Ecto neural progenitor cell (in vitro differentiated cells): Measurements from ENCODE around the gene PRR23E.

Source experiments
- DNase-seq: peaks from one replicate; pipeline ENCODE4 v3.0.0-alpha.2; 2018; ENCODE audit warnings: low spot score

The PRR23E gene, protein sequence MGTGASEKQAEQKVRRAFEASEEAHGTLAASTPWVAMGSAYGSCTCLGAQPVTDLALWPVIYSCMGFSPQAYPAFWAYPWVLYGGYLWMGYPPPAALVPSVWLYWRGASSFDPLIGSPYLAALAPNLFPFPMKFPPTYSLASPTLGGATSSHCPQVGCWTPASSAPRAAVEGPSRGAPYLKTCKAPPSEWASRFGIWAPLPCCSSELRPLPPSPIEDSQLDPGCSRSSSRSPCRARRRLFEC

DNA sequence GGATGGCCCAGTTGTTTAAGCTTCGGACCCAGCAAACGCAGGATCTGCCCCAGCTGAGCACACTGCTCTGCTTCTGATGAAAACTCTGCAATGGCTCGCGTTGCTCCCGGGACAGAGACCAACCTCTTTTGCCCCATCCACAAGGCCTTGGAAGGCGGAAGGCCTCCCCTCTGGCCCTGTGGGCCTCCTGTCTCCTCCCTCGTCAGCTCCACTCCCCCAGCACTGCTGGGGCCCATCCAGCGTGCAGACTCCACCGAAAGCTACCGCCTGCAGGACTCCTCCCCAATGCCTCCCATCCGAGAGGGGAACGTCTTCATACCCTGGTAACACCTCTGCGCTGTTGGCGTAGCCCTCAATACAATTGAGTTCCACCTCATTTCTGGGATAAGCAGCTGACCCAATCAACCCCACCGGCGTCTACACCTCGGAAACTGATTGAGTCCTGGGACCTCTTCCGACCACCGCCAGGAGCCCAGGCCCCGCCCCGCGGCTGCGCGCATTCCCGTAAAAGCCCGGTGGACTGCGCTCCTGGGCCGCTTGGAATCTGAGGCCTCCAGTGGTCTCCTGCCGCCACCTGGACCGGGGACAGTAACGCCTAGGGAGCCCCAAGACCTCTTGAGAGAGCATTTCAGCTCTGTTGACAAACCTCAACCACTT lies at the start of gene PRR23E:
Gene PRR23E, plus strand, starts transcription at position 556 of the 657 bp plus-strand sequence. CDS start 3,555 bp downstream, outside the sequence.
- no peak for DNase-seq

DNA sequence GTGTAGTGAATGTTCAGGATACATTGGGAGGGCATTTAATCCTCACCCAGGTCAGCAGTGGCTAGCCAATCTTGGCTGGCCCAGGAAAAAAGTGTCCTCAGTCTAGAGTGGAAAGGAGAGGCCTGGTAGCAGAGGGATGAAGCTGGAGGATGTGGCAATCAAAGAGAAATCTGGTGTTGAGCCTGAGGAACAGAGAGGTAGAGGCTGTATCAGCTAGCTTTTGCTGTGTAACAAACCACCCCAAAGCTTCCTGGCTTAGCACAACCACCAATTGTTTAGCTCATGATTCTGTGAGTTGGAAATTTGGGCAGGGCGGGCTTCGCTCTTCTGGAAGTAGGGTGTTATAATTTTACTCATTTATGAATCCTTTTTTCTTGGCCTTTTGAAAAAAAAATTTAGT lies 49.8 kb upstream of the PRR23E start:
- no peak for DNase-seq

DNA sequence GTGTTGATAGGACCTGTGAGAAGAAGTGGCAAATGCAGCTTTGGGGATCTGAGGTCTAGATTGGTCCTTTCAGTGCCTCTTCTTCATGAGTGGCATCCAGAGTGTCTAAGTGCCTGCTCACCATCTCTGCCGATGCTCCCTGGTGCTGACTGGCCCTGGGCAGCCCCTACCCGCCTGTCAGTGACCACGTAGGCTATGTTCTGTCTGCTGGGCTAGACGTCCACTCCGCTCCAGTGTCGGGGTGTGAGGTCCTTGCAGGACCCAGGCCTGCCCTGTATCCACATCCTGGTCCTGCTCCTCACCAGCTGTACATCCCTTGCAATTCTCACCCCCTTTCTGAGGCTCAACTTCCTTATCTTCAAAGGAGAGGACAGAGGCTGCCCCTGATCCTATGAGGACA lies 48.3 kb upstream of the PRR23E start:
- no peak for DNase-seq

DNA sequence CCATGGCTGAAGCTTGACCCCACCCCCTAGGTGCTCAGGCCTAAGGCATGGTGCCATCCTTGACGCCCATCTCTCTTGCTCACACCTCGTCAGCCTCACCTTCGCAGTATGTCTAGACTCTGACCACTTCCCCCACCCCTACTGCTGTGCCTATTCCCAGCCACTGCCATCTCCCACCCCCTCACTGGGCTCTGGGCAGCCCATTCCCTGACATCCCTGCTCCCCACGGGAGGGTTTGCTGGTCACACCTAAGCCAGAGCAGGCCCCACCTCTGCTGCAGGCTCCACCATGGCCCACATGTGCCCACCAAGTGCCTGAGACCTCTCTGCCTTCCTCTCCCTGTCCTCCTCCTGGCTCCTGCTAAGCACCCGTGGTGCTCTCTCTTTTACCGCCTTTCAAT lies 47.7 kb upstream of the PRR23E start:
- DNase-seq = no peak

DNA sequence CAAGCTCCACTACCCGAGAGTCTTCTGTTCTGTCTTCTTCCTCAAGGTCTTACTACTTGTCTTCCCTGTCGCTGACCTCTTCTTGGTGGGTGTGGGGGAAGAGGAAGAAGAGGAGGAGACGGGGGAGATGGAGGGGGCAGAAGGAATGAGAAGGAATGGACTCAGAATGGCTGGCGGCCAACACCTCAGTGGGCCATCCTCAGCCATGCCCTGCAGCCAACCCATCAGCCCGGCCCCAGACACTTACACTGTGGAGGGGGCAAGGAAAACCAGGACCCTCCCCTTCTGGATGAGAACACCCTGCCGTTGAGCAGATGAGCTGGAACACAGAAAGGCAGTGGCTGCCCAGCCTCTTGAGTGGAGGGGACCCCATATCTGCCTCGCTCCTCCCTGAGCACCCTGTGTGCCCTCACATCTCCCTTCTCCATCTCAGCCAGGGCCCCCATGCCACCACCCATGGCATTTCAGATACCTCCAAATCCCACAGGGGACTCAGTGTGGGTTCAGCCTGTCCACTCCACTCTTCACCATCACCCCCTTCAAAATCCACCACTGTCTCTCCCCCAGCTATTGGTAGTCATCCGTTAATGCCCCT lies 45.5 kb upstream of the PRR23E start:
- no peak for DNase-seq

DNA sequence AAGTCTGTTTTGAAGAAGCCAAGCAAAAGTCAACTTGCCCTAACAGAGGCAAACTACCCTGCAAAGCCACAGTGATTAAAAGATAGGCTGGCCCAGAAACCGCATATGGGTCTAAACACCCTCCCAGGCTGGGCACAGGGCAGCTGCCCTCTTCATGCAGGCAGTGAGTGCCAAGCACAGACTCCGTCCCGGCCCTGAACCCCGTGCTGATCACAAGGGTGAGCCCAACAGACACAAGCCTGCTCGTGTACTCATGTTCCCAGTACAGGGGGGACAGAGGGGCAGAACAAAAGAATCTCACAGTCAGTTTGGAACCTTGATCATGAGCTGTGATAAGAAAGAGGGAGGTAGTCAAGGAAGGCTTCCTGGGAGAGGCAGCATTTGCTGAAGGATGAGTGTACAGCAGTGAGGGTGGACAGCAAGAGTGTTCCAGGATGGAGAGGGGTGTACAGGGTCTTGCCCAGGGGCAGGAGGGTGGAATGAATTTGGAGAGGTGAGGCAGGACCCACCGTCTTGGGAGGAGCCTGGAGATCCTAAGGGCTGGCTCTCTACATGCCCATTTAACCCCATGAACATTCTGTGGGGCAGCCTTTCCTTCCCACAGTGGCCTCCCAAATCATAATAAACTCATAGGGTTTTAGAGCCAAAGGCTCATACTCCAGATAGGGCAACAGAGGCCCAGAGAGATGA lies 43.2 kb upstream of the PRR23E start:
- DNase-seq = no peak

DNA sequence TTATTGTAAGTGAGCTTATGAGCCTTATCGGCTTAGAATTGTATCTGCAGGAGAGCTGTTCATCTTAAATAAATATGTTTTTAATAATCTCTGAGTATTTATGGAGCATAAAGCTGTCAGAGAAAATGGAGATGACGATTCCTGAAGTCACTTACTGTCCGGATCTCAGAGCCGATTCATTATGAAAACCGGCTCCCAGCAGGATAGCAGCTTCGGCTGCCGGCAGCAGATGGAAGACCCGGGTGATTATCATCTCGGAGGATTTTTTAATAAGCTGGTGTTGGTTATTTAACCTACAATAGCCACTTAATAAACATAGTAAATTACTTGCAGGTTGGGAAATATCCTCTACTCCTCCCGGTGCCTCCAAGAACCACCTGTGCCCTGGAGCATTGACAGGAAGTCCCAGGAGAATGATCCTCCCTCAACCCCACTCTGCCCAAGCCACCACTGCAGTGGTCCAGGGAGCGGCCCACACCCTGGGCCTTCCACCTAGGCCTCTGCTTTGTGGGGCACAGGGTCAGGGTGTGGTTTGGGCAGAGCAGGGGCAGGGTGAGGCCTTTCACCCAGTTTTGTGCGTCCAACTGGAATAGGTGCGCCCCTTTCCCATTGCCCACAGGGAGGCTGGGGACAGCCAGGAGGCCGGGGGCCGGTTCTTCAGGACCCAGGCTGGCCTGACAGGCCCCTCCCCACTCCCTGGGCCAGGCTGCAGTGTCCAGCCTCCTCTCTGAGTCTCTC lies 42.2 kb upstream of the PRR23E start:
- no peak for DNase-seq

DNA sequence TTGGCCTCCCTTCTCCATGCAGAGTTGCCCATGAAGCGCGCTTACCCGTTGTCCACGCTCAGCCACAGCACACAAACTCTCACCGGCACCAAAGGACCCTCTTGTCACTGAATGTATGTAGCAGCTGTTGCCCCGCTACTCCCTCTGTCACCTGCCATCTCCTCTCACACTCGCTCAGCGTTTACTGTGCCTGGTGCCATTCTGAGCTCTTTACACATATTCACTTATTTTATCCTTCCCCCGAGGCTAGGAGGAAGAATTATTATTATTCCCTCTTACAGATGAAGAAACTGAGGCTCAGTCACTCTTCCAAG lies 41.7 kb upstream of the PRR23E start:
- no peak for DNase-seq

DNA sequence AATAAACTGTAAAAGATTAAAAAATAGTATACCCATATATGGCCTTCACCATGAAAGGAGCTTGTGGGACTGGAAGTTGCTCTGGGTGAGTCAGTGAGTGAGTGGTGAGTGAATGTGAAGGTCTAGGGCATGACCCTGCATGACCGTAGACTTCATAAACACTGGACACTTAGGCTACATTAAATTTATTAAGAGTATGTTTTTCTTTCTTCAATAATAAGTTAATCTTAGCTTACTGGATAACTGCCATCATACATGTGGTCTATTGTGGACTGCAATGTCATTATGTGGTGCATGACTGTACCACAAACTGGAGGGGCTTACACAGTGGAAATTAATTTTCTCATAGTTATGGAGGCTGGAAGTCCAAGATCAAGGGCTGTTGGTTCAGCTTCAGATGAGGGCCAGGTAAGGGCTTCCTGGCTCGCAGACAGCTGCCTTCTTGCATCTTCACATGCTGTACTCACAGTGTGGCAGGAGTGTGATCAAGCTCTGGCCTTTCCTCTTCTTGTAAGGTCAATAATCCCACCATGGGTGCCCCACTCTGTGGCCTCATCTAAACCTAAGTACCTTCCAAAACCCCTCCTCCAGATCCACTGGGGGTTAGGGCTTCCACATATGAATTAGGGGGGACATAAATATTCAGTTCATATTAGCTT lies 40.8 kb upstream of the PRR23E start:
- no peak for DNase-seq

DNA sequence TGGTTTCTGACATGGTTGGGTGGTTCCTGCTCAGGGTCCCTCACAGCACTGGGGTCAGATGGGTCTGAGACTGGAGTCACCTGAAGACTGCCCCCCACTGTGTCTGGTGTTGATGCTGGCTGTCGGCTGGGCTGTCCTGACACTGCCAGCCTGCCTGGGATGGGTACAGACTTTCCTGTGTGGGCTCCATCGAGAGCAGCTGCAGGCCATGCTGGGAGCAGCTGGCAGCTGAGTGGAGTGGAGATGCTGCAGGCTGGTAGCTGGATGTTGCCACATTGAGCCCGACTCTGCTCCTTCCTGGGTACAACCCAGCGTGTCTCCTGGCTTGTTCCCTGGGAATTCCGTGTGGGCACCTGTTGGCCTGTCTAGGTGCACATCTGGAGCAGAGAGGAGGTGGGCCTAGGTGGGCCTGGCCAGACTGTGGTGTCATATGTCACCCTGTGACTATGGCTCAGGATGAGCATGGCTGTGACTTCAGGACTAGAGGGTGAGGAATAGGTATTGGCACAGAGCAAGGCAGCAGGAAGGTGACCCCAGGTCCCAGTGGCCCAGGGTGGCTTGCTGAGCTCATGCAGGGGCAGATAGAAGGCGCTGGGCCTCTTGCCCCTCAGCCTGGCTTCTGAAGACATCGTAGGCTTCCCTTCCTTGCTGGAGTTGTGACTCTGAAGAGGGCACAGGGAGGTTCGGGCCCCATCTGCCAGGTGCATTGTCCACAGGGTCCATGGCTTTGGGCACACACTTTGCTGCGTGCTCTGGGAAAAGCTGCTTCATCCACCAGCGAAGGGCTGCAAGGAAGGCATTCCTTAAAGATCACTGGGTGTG lies 40.0 kb upstream of the PRR23E start:
- DNase-seq = no peak

DNA sequence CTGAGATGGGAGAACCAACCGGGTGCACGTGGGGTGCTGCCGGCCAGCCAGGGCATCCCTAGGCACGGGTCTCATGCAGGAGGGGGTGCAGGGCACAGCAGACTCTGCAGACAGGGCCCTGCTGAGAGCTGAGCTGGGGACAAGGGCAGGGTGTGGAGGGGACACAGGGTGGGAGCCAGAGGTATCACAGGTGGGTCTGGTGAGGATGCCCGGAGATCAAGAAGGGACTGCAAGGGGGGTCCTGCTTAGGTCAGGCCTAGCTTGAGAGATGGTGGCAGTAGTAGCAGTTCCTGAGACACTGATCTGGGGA lies 39.5 kb upstream of the PRR23E start:
- DNase-seq = no peak

DNA sequence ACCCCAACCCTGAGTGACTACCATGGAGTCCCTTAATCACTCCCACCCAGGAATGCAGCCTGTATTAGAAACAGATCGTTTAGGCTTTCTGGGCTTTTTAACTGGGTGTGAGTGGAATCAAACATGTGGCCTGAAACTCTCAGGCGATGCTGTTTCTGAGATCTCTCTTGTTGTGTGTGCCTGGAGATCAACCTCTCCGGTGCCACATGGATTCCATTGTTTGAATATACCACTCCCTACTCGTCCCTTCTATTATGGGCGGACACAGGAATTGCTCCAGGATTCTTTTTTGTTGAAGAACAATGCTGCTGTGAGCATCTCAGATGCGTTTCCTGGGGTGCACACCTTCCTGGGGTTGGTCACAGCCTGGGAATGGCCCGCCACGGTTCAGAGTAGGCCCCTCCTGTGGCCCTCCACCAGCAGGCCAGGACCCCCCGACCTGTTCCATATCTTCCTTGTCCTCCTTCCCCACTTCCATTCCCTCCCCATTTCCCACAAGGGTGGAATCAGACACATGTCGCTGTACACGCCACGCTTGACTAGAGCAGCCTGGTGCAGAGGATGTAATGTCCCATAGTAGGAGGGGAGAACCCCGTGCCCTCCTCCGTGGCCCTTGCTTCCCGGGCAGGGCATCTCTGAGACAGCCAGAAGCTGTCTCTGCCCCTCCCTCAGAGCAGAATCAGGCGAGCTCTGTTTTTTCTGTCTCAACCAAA lies 36.4 kb upstream of the PRR23E start:
- no peak for DNase-seq

DNA sequence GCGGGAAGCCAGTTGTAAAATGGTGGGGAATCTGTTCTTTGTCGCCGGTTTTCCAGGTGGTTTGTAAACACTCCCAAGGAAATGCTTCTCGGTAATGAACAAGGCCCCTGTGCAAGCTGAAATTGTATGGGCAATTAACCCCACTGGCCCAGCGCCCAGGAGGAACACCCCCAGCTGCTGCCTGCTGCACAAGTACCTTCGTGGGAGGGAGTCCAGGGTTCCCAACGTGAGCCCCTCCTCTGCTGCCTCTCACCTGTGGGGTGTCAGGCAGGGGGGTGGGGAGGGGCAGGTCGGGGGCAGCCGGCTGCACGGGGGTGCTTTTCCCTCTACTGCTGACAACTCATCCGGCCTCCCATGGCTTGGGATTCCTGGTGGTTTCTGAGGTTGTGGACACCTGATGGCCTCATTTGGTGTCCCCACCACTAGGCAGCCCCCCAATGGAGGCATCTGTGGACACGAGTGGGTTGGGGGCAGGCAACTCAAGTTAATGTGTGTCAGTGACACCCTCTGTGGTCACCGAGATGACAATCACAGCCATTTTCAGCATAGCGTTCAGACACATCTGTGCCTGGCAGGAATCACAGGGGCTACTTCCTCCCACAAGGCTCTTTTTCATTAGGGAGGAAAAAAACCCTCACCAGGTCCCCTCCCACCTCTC lies 35.6 kb upstream of the PRR23E start:
- no peak for DNase-seq

DNA sequence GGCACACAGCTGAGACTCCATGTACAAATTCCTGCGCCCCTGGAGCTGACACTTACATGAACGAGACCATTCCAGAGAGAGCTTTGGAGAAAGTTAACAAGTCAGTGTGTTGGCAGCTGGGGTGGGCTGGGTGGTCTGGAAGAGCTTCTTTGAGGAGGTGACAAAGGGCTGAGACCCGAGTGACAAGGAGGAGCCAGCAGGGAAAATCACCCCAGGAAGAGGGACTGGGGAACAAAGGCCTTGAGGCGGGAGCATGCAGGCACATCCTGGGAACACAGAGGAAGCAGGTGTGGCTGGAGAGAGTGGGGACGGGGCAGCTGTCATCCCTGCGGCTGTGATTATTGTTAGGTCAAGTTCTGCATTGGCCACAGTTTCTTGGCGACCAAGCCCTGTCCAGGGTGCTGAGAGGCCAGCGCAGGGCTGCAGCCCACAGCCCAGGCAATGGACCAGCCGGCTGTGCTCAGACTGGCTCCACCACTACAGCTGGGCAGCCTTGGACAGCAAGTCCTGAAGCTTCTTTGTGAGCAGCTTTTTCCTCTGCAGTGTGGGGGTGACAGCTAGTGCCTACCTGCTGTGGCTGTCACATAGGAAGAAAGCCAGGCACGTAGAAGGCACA lies 34.2 kb upstream of the PRR23E start:
- peak; percentile 89 for DNase-seq

DNA sequence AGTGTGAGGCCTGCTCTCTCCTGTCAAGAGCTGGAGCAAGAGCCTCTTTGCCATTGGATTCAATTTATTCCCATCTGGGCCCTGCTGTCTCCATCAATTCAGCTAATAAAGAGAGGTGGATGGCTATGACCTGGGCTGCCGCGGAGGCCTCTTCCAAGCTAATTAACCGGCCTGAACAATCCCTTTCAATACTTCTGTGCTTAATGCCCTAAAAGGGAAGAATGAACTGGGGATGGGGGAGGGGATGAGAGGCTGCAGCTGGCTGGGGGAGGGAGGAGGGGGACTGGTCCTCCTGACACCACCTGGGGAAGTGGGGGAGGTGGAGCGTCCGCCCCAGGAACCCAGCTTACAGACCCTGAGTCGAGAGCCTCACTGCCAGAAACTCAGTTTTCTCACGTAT lies 33.4 kb upstream of the PRR23E start:
- DNase-seq = no peak

DNA sequence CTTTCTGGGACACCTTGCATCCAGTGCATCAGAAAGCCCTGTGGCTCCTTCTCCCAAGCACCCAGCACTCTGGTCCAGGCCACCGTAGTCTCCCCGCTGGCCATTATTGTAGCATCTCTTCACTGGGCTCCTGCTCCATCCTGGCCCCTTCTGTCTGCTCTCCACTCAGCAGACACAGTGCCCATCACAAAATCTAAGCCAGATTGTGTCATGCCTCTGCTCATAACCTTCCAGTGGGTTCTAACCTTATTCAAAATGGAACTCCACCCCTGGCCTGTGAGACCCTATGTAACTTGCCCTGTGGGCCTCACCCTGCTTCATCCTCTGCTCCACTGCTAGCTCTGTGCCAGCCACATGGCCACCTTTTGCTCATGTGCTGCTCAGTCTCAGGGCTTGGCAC lies 31.7 kb upstream of the PRR23E start:
- DNase-seq = no peak

DNA sequence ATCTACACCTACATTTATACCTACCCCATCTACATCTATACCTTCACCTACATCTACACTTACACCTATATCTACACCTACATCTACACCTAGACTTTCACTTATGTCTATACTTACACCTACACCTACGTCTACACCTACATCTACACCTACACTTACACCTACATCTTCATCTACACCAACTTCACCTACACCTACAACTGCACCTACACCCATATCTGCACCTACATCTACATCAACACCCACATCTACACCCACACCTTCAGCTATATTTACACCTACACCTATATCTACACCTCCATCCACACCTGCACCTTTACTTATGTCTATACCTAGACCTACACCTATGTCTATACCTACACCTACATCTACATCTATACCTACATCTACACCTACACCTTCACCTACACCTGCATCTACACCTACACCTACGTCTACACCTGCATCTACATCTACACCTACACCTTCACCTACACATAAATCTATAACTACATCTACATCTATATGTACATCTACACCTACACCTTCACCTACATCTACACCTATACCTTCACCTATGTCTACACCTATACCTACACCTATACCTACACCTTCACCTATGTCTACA lies 30.9 kb upstream of the PRR23E start:
- DNase-seq = no peak

DNA sequence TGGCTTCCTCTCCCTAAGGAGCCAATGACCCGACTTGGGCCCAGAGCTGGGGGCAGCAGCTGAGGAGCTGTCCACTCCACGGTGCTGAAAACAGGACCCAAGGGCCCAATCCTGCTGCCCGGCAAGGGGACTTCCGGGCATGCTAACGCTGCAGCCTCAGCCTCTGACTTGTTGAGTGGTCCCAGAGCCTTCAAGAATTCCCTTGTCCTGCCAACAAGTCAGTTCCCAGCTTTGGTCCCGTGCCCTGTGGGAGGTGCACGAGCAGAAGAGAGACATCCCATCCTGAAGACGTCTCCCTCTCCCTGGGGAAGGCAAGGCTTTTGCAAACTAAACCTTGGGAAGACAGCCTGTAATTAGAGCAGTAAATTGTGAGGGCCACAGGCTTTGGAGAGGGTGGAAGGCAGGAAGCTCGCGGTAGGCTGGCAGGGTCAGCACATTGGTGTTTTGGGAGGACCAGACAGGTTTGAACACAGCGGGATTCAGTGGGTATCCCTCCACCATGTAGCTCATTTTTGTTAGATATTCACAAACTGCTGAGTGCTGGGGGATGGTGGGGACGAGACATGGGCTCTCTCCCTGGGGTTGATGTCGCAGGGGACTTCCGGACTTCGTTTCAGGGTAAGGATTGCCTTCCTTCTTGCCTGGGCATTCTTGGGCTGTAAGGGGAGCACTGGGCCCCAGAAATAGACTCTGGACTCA lies 29.8 kb upstream of the PRR23E start:
- DNase-seq = peak; percentile 80

DNA sequence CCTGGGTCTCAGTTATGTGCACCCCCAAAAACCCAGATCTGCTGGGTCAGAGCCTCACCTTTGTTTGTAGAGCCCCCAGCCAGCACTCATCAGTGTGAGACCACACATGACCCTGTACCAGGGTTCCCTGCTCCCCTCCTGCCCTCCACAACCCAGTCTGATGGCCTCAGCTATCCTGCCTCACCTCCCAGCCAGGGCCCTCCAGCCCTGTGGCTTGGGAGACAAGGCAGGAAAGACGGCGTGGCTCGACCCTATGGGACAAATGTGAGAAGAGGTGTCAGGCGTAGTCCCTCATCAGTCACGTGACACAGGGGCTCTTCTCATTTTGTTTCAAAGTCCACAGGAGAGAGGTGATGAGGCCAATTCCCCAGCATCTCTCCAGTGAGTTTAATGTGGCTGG lies 28.3 kb upstream of the PRR23E start:
- DNase-seq = no peak
